Hepatocyte (in vitro differentiated cells): Measurements from ENCODE around the gene MFRP. TPM values are rescaled to one million over a fixed set of nuclear protein-coding genes. Genes with fewer than 3 reads are reported as not detected.
"Not testable (repeated sequence)": the region's sequence is repeated elsewhere in the genome, so short reads cannot be mapped to it uniquely, and the experiment has no call there.

Source experiments
- DNase-seq: peaks from one replicate; pipeline ENCODE4 v3.0.0-alpha.2; 2016; ENCODE audit warnings: low spot score
- H2AFZ ChIP-seq: fragments of 200-600 bp; sonication (generic); 2 replicates; pipeline ENCODE4 v1.6.0; 2016; ENCODE audit warnings: antibody characterized with exemption, mild to moderate bottlenecking
- H3K27ac ChIP-seq: fragments of 200-600 bp; sonication (generic); 2 replicates; pipeline ENCODE4 v1.5.1; 2016; ENCODE audit warnings: mild to moderate bottlenecking
- H3K27me3 ChIP-seq: fragments of 200-600 bp; sonication (generic); 2 replicates; pipeline ENCODE4 v1.6.1; 2016
- H3K36me3 ChIP-seq: fragments of 200-600 bp; sonication (generic); replicated peaks from 2 replicates; pipeline ENCODE4 v1.5.1; 2016; ENCODE audit warnings: low read depth; ENCODE audit not compliant: insufficient read depth
- H3K4me1 ChIP-seq: fragments of 200-600 bp; sonication (generic); 2 replicates; pipeline ENCODE4 v1.5.1; 2016; ENCODE audit warnings: mild to moderate bottlenecking, moderate library complexity; ENCODE audit not compliant: insufficient read depth
- H3K4me2 ChIP-seq: fragments of 200-600 bp; sonication (generic); 2 replicates; pipeline ENCODE4 v1.6.0; 2016
- H3K4me3 ChIP-seq: fragments of 200-600 bp; sonication (generic); 2 replicates; pipeline ENCODE4 v1.5.1; 2016; ENCODE audit warnings: mild to moderate bottlenecking
- H3K79me2 ChIP-seq: fragments of 200-600 bp; sonication (generic); 2 replicates; pipeline ENCODE4 v1.6.0; 2017; ENCODE audit warnings: mild to moderate bottlenecking
- H3K9me2 ChIP-seq: fragments of 200-600 bp; sonication (generic); replicated peaks from 2 replicates; pipeline ENCODE4 v1.6.0; 2017; ENCODE audit warnings: mild to moderate bottlenecking; ENCODE audit not compliant: insufficient read depth
- H3K9me3 ChIP-seq: fragments of 200-600 bp; sonication (generic); 2 replicates; pipeline ENCODE4 v1.5.1; 2016; ENCODE audit warnings: low read depth, mild to moderate bottlenecking
- H4K20me1 ChIP-seq: fragments of 200-600 bp; sonication (generic); 2 replicates; pipeline ENCODE4 v1.6.0; 2016; ENCODE audit warnings: mild to moderate bottlenecking; ENCODE audit not compliant: insufficient read depth, poor library complexity, severe bottlenecking
- CTCF ChIP-seq: fragments of 200-600 bp; sonication (generic); IDR thresholded peaks from 2 replicates; pipeline ENCODE4 v1.5.1; 2016; ENCODE audit warnings: antibody characterized with exemption, mild to moderate bottlenecking; ENCODE audit not compliant: poor library complexity
- EZH2 ChIP-seq: fragments of 200-600 bp; sonication (generic); IDR thresholded peaks from 2 replicates; pipeline ENCODE4 v1.6.1; 2016; ENCODE audit warnings: antibody characterized with exemption, mild to moderate bottlenecking, borderline replicate concordance
- EZH2phosphoT487 ChIP-seq: fragments of 200-600 bp; sonication (generic); IDR thresholded peaks from one replicate; pipeline ENCODE4 v1.6.1; 2018; ENCODE audit warnings: antibody characterized with exemption, mild to moderate bottlenecking, low read depth, moderate library complexity; ENCODE audit not compliant: unreplicated experiment, severe bottlenecking
- WGBS: methylation state at CpG from one replicate; pipeline ENCODE4 v1.1.6; 2016; ENCODE audit warnings: low lambda C conversion rate; ENCODE audit errors: missing lambda C conversion rate; 5-methylcytosine and 5-hydroxymethylcytosine counted together
- polyA plus RNA-seq: library from polyadenylated mRNA; unstranded; fragments of >200 nt; fragmentation: Nextera tagmentation; extraction: Ambion mirVana; gene quantifications from 2 replicates; pipeline ENCODE4 v1.2.1, GENCODE V29; 2016
- total RNA-seq: library from RNA; depleted of rRNA; stranded (reverse); fragments of >200 nt; gene quantifications from 2 replicates; pipeline ENCODE4 v1.2.3, GENCODE V29; 2014

The MFRP gene
- total and polyA plus RNA-seq, 2 experiments from 2014 or later: not detected

- H4K20me1 ChIP-seq: no peaks in the 10 kb centered on the region
- no peak overlapping the region for H3K4me2 ChIP-seq
- H3K79me2 ChIP-seq: no peaks in the 10 kb centered on the region
- WGBS: 88% methylated on average over 7 of the region's 7 CpGs
- H3K27me3 ChIP-seq: peaks cover 10% of the 10 kb centered on the region
- no peaks in the 10 kb centered on the region for H3K36me3 ChIP-seq
- no peaks in the 10 kb centered on the region for H3K9me3 ChIP-seq
- H3K9me2 ChIP-seq: no peaks in the 10 kb centered on the region
- no peak for DNase-seq
- H3K4me1 ChIP-seq: no peaks in the 10 kb centered on the region
- TF ChIP-seq EZH2 (no peak), CTCF (no peak), EZH2phosphoT487 (no peak)
- no peak overlapping the region for H3K27ac ChIP-seq
- H2AFZ ChIP-seq: no peak overlapping the region
- no peak overlapping the region for H3K4me3 ChIP-seq
Observed at GRCh38 chr11:119388103-119388502, 41.6 kb upstream of the MFRP start.

GRCh38 chr11:119384332-119384731 lies 37.8 kb upstream of the MFRP start:
- H3K79me2 ChIP-seq: no peaks in the 10 kb centered on the region
- DNase-seq: no peak

GRCh38 chr11:119382513-119382912 lies 36.0 kb upstream of the MFRP start:
- Histone ChIP-seq H3K4me2 (peak overlapping the region; percentile 80), H3K27me3 (peaks cover 10% of the 10 kb centered on the region), H3K4me1 (peaks cover 13% of the 10 kb centered on the region)
- H3K36me3 ChIP-seq, H4K20me1 ChIP-seq, H3K27ac ChIP-seq, H3K4me3 ChIP-seq, DNase-seq, H2AFZ ChIP-seq, H3K9me3 ChIP-seq, H3K79me2 ChIP-seq, H3K9me2 ChIP-seq: not testable (repeated sequence)
- WGBS: 93% methylated on average over 14 of the region's 14 CpGs

More at GRCh38 chr11:119384332-119384731, 37.8 kb upstream of the MFRP start:
- Histone ChIP-seq H3K9me3 (no peaks in the 10 kb centered on the region), H3K4me2 (no peak overlapping the region), H2AFZ (no peak overlapping the region), H3K4me1 (peaks cover 13% of the 10 kb centered on the region), H3K27me3 (peaks cover 10% of the 10 kb centered on the region), H3K4me3 (no peak overlapping the region), H4K20me1 (no peaks in the 10 kb centered on the region), H3K36me3 (no peaks in the 10 kb centered on the region), H3K9me2 (no peaks in the 10 kb centered on the region), H3K27ac (no peak overlapping the region)
- TF ChIP-seq EZH2phosphoT487 (no peak), EZH2 (no peak), CTCF (no peak)
- 91% methylated on average over 2 of the region's 2 CpGs for WGBS

GRCh38 chr11:119382101-119382500 lies 35.6 kb upstream of the MFRP start:
- Histone ChIP-seq H4K20me1 (no peaks in the 10 kb centered on the region), H3K9me3 (no peaks in the 10 kb centered on the region), H3K4me1 (peaks cover 13% of the 10 kb centered on the region), H3K4me2 (peak overlapping the region; percentile 80), H3K9me2 (no peaks in the 10 kb centered on the region), H3K36me3 (no peaks in the 10 kb centered on the region), H3K27ac (no peak overlapping the region), H3K79me2 (no peaks in the 10 kb centered on the region), H3K4me3 (peak overlapping the region; percentile 0), H3K27me3 (peaks cover 10% of the 10 kb centered on the region), H2AFZ (no peak overlapping the region)
- TF ChIP-seq CTCF (no peak), EZH2 (no peak), EZH2phosphoT487 (no peak)
- DNase-seq: no peak
- WGBS: 18% methylated on average over 9 of the region's 9 CpGs
